SK-N-SH treated with all-trans-retinoic acid at 6 μM for 48 hours (cell line): ENCODE results near the gene BDNF.

Source experiments
- ATAC-seq: fragments of 200-7000 bp; cut with Tn5 transposase; 3 replicates; pipeline ENCODE4 v1.9.1; 2020; ENCODE audit warnings: mild to moderate bottlenecking, moderate library complexity
- ARNTL ChIP-seq: fragments of 450-650 bp; formaldehyde crosslinking; IDR thresholded peaks from 2 replicates; pipeline ENCODE4 v1.5.0; 2020; ENCODE audit warnings: low read depth, mild to moderate bottlenecking, moderate library complexity, borderline replicate concordance
- CSDC2 ChIP-seq: fragments of 250-450 bp; sonication (Bioruptor Pico); IDR thresholded peaks from 2 replicates; pipeline ENCODE4 v1.5.0; 2020; ENCODE audit warnings: mild to moderate bottlenecking, moderate library complexity
- ESRRG ChIP-seq: fragments of 250-450 bp; sonication (Bioruptor Pico); IDR thresholded peaks from 2 replicates; pipeline ENCODE4 v1.6.1; 2021; ENCODE audit warnings: mild to moderate bottlenecking
- GLIS3 ChIP-seq: fragments of 250-450 bp; sonication (Bioruptor Pico); IDR thresholded peaks from 2 replicates; pipeline ENCODE4 v1.5.0; 2020; ENCODE audit warnings: mild to moderate bottlenecking, moderate library complexity
- ISL1 ChIP-seq: fragments of 250-450 bp; sonication (Bioruptor Pico); IDR thresholded peaks from 2 replicates; pipeline ENCODE4 v2.1.2; 2022; ENCODE audit warnings: mild to moderate bottlenecking, moderate library complexity
- OSR1 ChIP-seq: fragments of 250-450 bp; sonication (Bioruptor Pico); IDR thresholded peaks from 2 replicates; pipeline ENCODE4 v1.8.0; 2022; ENCODE audit warnings: moderate library complexity, mild to moderate bottlenecking, inconsistent platforms
- PPARA ChIP-seq: fragments of 250-450 bp; sonication (Bioruptor Pico); IDR thresholded peaks from 2 replicates; pipeline ENCODE4 v1.5.0; 2020; ENCODE audit warnings: mild to moderate bottlenecking, borderline replicate concordance
- RARB ChIP-seq: fragments of 250-450 bp; sonication (Bioruptor Pico); IDR thresholded peaks from 2 replicates; pipeline ENCODE4 v1.8.0; 2021; ENCODE audit warnings: mild to moderate bottlenecking, moderate library complexity
- SNAI2 ChIP-seq: fragments of 250-450 bp; sonication (Bioruptor Pico); IDR thresholded peaks from 2 replicates; pipeline ENCODE4 v1.5.0; 2020; ENCODE audit warnings: mild to moderate bottlenecking, moderate library complexity
- TCF4 ChIP-seq: fragments of 250-450 bp; sonication (Bioruptor Pico); IDR thresholded peaks from 2 replicates; pipeline ENCODE4 v1.8.0; 2021; ENCODE audit warnings: mild to moderate bottlenecking, moderate library complexity, borderline replicate concordance
- TOX ChIP-seq: fragments of 250-450 bp; sonication (Bioruptor Pico); IDR thresholded peaks from 2 replicates; pipeline ENCODE4 v1.8.0; 2021; ENCODE audit warnings: mild to moderate bottlenecking, moderate library complexity, borderline replicate concordance
- ZC3H10 ChIP-seq: fragments of 250-450 bp; sonication (Bioruptor Pico); IDR thresholded peaks from 2 replicates; pipeline ENCODE4 v1.5.1; 2021; ENCODE audit warnings: mild to moderate bottlenecking, moderate library complexity
- ZFP3 ChIP-seq: fragments of 250-450 bp; sonication (Bioruptor Pico); IDR thresholded peaks from 2 replicates; pipeline ENCODE4 v1.5.0; 2020; ENCODE audit warnings: mild to moderate bottlenecking, moderate library complexity
- ZFP30 ChIP-seq: fragments of 450-650 bp; formaldehyde crosslinking; IDR thresholded peaks from 2 replicates; pipeline ENCODE4 v1.5.0; 2022; ENCODE audit warnings: mild to moderate bottlenecking, moderate library complexity
- ZNF565 ChIP-seq: fragments of 450-650 bp; formaldehyde crosslinking; conservative IDR thresholded peaks from 2 replicates; pipeline ENCODE4 v1.5.0; 2020; ENCODE audit warnings: low read depth, mild to moderate bottlenecking, moderate library complexity
- ZNF70 ChIP-seq: fragments of 450-650 bp; formaldehyde crosslinking; IDR thresholded peaks from 2 replicates; pipeline ENCODE4 v1.5.0; 2020; ENCODE audit warnings: mild to moderate bottlenecking, moderate library complexity
- ZNF8 ChIP-seq: fragments of 450-650 bp; formaldehyde crosslinking; IDR thresholded peaks from 2 replicates; pipeline ENCODE4 v1.5.0; 2020; ENCODE audit warnings: mild to moderate bottlenecking, moderate library complexity
- TF ChIP-seq, protein P1 (sequence below): fragments of 250-450 bp; sonication (Bioruptor Pico); IDR thresholded peaks from 2 replicates; pipeline ENCODE4 v1.8.0; 2021; ENCODE audit warnings: low read depth, mild to moderate bottlenecking, moderate library complexity, borderline replicate concordance
- TF ChIP-seq, protein P2 (sequence below): fragments of 250-450 bp; sonication (Bioruptor Pico); IDR thresholded peaks from 2 replicates; pipeline ENCODE4 v1.5.1; 2021; ENCODE audit warnings: mild to moderate bottlenecking, moderate library complexity
- TF ChIP-seq, protein P3 (sequence below): fragments of 250-450 bp; sonication (Bioruptor Pico); IDR thresholded peaks from 2 replicates; pipeline ENCODE4 v1.5.1; 2020; ENCODE audit warnings: low read depth, mild to moderate bottlenecking, moderate library complexity
- TF ChIP-seq, protein P4 (sequence below): fragments of 250-450 bp; sonication (Bioruptor Pico); IDR thresholded peaks from 2 replicates; pipeline ENCODE4 v1.5.0; 2020; ENCODE audit warnings: mild to moderate bottlenecking, moderate library complexity

BDNF gene

DNA sequence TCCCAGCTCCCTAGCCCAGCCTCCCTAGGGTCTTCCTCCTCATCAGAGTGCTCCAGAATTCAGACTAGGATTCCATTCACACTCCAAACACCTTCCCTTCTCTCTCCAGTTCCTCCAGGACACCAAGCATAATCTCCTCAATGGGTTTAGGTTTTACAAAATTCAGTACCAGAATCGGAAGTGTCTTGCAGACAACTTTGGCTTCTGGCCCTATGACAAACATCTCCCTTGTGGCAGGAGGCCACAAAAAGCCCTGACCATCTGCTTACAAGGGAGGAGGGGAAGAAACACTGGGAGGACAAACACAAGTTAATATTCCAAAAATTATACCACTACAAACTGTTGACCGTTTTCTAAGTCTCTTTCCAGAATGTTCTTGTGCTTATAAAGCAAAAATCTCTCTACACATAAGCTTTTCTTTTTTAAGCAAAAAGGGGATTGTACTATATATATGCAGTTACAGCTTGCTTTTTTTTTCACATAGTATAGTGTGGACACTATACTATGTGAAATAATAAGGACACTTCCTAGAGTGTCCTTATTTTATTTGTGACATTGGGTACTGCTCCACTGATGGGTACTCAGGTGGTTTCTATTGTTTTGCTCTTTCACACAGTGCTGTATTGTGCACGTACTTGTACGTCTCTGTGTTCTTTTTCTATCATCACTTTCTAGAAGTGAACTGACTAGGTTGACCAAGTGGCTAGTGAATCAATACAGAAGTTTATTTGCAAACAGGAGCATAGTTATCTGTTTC lies 78.7 kb downstream of the BDNF start (continued):
- TF ChIP-seq CSDC2 (CRISPR knock-in tag) (no peak), TCF4 (CRISPR knock-in tag) (no peak), ESRRG (no peak)

DNA sequence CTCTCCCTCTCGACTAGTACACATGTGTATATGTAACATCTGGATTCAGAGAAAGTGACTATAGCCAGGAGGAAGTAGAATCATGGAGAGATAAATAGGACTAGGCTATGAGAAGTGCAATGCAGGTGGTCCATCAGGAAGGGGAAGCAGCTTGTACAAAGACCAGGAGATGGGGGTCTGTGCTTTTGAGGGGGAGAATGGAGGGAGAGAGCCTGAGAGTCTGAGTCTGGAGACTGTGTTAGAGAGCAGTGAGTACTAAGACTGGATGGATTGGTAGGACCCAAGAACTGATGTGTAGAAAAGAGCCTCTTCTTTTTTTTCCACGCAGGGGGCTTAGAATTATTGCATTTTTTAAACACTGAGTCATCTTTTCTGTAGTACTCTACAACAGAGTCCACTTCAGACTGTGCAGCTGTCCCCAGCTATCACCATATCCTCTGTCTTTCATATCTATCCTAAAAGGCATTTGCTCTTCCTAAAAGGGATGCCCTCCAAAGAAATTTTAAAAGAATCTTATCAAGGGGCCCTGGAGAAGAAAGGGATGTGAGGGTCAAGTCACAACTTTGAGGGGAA lies 80.4 kb downstream of the BDNF start:
- ATAC-seq, result peak; percentile 30; the same call in 1 of the 3 replicates
- no peak for TF ChIP-seq GLIS3 (CRISPR knock-in tag)
- TF ChIP-seq, protein P1, sequence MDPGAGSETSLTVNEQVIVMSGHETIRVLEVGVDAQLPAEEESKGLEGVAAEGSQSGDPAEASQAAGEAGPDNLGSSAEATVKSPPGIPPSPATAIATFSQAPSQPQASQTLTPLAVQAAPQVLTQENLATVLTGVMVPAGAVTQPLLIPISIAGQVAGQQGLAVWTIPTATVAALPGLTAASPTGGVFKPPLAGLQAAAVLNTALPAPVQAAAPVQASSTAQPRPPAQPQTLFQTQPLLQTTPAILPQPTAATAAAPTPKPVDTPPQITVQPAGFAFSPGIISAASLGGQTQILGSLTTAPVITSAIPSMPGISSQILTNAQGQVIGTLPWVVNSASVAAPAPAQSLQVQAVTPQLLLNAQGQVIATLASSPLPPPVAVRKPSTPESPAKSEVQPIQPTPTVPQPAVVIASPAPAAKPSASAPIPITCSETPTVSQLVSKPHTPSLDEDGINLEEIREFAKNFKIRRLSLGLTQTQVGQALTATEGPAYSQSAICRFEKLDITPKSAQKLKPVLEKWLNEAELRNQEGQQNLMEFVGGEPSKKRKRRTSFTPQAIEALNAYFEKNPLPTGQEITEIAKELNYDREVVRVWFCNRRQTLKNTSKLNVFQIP, result no peak
- TF ChIP-seq ZFP30 (CRISPR knock-in tag), result no peak
- no peak for TF ChIP-seq PPARA
- no peak for TF ChIP-seq ESRRG

DNA sequence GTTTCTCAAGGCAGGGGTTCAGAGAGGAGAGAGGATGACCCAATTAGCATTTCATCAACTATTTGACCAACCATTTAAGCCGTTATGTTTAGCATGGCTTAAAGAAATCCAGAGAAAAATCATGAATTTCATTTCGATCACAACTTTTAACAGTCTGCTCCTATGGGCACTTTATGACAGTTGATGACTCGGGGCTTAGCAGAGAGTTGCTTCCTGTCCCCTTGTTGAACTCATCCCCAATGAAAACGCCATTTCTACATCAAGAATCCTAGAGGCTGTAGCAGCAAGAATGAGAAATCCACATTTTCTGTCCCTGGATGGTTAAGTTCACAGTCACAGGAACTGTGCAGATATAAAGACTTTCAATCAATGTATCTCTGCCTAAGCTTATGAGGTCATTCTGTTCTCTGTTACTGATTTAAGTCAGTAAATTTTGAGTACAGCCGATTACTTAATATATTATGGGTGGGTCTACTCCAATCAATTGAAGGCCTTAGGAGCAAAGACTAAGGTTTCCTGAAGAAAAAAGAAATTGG lies 81.1 kb downstream of the BDNF start:
- TF ChIP-seq, protein P2, sequence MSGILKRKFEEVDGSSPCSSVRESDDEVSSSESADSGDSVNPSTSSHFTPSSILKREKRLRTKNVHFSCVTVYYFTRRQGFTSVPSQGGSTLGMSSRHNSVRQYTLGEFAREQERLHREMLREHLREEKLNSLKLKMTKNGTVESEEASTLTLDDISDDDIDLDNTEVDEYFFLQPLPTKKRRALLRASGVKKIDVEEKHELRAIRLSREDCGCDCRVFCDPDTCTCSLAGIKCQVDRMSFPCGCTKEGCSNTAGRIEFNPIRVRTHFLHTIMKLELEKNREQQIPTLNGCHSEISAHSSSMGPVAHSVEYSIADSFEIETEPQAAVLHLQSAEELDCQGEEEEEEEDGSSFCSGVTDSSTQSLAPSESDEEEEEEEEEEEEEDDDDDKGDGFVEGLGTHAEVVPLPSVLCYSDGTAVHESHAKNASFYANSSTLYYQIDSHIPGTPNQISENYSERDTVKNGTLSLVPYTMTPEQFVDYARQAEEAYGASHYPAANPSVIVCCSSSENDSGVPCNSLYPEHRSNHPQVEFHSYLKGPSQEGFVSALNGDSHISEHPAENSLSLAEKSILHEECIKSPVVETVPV (CRISPR knock-in tag), result no peak
- no peak for TF ChIP-seq ZFP3
- no peak for TF ChIP-seq ZFP30 (CRISPR knock-in tag)
- TF ChIP-seq, protein P3, sequence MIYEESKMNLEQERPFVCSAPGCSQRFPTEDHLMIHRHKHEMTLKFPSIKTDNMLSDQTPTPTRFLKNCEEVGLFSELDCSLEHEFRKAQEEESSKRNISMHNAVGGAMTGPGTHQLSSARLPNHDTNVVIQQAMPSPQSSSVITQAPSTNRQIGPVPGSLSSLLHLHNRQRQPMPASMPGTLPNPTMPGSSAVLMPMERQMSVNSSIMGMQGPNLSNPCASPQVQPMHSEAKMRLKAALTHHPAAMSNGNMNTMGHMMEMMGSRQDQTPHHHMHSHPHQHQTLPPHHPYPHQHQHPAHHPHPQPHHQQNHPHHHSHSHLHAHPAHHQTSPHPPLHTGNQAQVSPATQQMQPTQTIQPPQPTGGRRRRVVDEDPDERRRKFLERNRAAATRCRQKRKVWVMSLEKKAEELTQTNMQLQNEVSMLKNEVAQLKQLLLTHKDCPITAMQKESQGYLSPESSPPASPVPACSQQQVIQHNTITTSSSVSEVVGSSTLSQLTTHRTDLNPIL, result no peak
- TF ChIP-seq TOX (CRISPR knock-in tag), result no peak
- TF ChIP-seq OSR1, result no peak
- no peak for TF ChIP-seq ISL1 (CRISPR knock-in tag)
- TF ChIP-seq ZNF70, result no peak
- TF ChIP-seq ZC3H10, result no peak
- peak; percentile 64 for ATAC-seq

DNA sequence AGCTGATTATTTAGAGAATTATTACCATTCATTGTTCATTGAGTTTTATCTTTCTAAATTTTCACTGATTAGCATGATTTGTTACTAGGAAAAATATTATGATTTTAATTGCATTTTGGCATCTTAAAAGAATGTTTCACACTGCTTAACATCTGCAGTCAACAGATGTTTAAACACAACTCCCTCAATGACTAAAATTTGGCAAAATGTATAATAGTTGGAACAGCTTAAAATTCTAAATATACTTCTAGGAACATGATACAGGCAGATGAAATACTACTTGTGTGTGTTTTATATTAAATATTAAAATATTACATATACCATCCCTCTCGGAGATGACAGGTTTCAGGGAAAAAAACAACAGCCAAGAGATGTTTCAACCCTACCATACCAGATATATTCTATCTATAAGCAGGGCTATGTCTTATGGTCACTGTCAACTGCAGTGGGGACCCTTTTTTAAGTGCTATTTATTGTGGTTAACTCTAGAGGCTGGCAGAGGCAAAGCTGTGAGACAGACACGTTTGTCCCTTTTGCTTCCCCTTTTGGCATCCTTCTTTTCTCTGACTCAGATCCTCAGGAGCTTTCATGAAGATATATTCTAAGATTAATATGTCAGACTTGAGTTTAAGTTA lies 81.9 kb downstream of the BDNF start:
- no peak for TF ChIP-seq ZC3H10
- ATAC-seq, result peak; percentile 40

DNA sequence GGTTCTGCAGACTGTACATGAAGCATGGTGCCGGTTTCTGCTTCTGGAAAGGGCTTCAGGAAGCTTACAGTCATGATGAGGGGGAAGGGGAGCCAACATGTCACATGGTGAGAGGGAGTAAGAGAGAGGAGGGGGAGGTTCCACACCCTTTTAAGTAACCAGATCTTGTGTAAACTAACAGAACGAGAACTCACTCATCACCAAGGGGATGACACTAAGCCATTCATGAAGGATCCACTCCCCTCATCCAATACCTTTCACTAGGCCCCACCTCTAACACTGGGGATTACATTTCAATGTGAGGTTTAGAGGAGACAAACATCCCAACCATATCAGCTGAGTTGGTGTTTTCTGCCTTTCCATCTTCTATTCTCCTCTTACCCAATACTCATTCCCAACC lies 83.5 kb downstream of the BDNF start:
- ATAC-seq, result no peak
- TF ChIP-seq ZNF565 (CRISPR knock-in tag), result no peak
- TF ChIP-seq, protein P4, sequence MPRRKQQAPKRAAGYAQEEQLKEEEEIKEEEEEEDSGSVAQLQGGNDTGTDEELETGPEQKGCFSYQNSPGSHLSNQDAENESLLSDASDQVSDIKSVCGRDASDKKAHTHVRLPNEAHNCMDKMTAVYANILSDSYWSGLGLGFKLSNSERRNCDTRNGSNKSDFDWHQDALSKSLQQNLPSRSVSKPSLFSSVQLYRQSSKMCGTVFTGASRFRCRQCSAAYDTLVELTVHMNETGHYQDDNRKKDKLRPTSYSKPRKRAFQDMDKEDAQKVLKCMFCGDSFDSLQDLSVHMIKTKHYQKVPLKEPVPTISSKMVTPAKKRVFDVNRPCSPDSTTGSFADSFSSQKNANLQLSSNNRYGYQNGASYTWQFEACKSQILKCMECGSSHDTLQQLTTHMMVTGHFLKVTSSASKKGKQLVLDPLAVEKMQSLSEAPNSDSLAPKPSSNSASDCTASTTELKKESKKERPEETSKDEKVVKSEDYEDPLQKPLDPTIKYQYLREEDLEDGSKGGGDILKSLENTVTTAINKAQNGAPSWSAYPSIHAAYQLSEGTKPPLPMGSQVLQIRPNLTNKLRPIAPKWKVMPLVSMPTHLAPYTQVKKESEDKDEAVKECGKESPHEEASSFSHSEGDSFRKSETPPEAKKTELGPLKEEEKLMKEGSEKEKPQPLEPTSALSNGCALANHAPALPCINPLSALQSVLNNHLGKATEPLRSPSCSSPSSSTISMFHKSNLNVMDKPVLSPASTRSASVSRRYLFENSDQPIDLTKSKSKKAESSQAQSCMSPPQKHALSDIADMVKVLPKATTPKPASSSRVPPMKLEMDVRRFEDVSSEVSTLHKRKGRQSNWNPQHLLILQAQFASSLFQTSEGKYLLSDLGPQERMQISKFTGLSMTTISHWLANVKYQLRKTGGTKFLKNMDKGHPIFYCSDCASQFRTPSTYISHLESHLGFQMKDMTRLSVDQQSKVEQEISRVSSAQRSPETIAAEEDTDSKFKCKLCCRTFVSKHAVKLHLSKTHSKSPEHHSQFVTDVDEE (CRISPR knock-in tag), result no peak
- no peak for TF ChIP-seq ZFP3
- TF ChIP-seq, protein P3, result no peak
- no peak for TF ChIP-seq ZNF8 (CRISPR knock-in tag)
- no peak for TF ChIP-seq ARNTL (CRISPR knock-in tag)
- no peak for TF ChIP-seq TCF4 (CRISPR knock-in tag)
- no peak for TF ChIP-seq ISL1 (CRISPR knock-in tag)
- no peak for TF ChIP-seq TOX (CRISPR knock-in tag)
- TF ChIP-seq, protein P1, result no peak
- no peak for TF ChIP-seq GLIS3 (CRISPR knock-in tag)
- TF ChIP-seq PPARA, result no peak
- TF ChIP-seq, protein P2 (CRISPR knock-in tag), result no peak
- TF ChIP-seq SNAI2, result no peak
- no peak for TF ChIP-seq RARB (CRISPR knock-in tag)
- no peak for TF ChIP-seq ZNF70
- no peak for TF ChIP-seq CSDC2 (CRISPR knock-in tag)
